GM12892 (cell line): Measurements from ENCODE around the gene STIM2.

Experiments
- POLR2A ChIP-seq: IDR thresholded peaks from 2 replicates; pipeline ENCODE4 v1.6.1; 2011; ENCODE audit warnings: low read depth, low read length, control low read depth
- POLR2AphosphoS5 ChIP-seq: IDR thresholded peaks from 2 replicates; pipeline ENCODE4 v1.6.1; 2011; ENCODE audit warnings: low read depth, low read length, control low read depth

DNA sequence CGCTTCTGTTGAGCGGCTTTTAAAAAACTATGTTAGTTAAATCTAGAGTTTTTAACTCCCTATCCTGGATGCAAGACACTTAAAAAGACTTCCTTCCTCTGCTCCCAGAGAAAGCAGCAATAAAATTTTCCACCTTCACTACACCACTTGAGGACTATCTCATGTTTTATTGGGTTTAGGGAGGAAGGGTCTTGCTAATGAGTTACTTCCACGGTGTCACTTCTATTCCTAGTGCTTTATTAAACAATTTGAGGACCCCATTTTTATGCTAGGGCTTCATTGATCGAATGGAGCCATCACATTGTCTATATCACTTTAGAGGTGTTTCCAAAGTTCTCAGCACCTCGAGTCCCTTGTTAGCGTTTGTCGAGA is 3.7 kb upstream of the STIM2 start:
- TF ChIP-seq POLR2AphosphoS5 (no peak), POLR2A (no peak)
